Neural cell (in vitro differentiated cells): ENCODE data around the gene LIMS2.

ENCODE experiments used
- EP300 ChIP-seq: fragments of 450-650 bp; conservative IDR thresholded peaks from 2 replicates; pipeline ENCODE4 v1.6.1; 2014; ENCODE audit warnings: antibody characterized with exemption, mild to moderate bottlenecking, moderate library complexity; ENCODE audit not compliant: poor library complexity, severe bottlenecking
- MXI1 ChIP-seq: fragments of 450-650 bp; conservative IDR thresholded peaks from 2 replicates; pipeline ENCODE4 v1.6.1; 2014; ENCODE audit warnings: antibody characterized with exemption, mild to moderate bottlenecking; ENCODE audit not compliant: poor library complexity, severe bottlenecking
- POLR2AphosphoS5 ChIP-seq: IDR thresholded peaks from 2 replicates; pipeline ENCODE4 v1.6.1; 2012
- TAF1 ChIP-seq: IDR thresholded peaks from 2 replicates; pipeline ENCODE4 v1.6.1; 2012; ENCODE audit warnings: low read depth
- TF ChIP-seq, protein P1 (sequence below): fragments of 450-650 bp; IDR thresholded peaks from 2 replicates; pipeline ENCODE4 v1.5.1; 2014; ENCODE audit warnings: antibody characterized with exemption, mild to moderate bottlenecking, moderate library complexity; ENCODE audit not compliant: poor library complexity, severe bottlenecking
- TF ChIP-seq, protein P2 (sequence below): IDR thresholded peaks from 2 replicates; pipeline ENCODE4 v1.6.1; 2012; ENCODE audit warnings: borderline replicate concordance

DNA sequence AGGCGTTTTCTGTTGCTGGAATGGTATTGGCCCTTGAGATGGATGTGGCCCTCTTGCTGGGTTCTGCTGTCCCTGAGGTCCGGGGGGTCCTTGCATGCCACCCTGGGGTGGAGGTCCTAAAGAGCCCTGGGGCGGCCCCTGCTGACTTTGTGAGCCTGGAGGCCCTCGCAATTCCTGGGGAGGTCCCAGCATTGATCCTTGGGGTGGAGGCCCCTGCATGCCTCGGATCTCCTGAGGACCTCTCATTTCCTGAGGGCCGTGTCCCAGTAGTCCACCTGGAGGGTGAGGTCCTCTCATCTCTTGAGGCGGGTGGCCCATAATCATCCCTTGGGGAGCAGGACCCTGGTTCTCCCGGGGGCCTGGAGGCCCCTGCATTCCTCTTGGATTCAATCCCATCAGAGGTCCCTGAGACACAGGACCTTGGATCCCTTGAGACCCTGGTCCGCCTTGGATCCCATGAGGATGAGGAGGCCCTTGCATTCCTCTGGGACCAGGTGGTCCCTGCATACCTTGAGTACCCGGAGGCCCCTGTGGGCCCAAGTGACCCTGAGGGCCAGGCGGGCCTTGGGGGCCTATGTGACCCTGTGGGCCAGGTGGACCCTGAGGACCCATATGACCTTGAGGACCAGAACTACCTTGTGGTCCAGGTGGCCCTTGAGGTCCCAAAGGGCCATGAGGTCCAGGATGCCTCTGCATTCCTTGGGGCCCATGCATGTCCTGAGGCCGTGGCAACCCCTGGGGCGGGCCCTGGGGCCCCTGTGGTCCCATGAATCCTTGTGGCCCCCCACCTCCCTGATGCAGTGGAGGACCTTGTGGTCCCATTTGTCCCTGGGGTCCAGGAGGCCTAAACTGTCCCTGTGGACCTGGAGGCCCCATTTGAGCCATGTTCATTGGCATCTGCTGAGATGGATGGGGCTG, 44.2 kb upstream of the LIMS2 start:
- TF ChIP-seq, protein P1, sequence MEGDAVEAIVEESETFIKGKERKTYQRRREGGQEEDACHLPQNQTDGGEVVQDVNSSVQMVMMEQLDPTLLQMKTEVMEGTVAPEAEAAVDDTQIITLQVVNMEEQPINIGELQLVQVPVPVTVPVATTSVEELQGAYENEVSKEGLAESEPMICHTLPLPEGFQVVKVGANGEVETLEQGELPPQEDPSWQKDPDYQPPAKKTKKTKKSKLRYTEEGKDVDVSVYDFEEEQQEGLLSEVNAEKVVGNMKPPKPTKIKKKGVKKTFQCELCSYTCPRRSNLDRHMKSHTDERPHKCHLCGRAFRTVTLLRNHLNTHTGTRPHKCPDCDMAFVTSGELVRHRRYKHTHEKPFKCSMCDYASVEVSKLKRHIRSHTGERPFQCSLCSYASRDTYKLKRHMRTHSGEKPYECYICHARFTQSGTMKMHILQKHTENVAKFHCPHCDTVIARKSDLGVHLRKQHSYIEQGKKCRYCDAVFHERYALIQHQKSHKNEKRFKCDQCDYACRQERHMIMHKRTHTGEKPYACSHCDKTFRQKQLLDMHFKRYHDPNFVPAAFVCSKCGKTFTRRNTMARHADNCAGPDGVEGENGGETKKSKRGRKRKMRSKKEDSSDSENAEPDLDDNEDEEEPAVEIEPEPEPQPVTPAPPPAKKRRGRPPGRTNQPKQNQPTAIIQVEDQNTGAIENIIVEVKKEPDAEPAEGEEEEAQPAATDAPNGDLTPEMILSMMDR = no peak
- TF ChIP-seq MXI1 (no peak), POLR2AphosphoS5 (no peak), EP300 (no peak), TAF1 (no peak)
- TF ChIP-seq, protein P2, sequence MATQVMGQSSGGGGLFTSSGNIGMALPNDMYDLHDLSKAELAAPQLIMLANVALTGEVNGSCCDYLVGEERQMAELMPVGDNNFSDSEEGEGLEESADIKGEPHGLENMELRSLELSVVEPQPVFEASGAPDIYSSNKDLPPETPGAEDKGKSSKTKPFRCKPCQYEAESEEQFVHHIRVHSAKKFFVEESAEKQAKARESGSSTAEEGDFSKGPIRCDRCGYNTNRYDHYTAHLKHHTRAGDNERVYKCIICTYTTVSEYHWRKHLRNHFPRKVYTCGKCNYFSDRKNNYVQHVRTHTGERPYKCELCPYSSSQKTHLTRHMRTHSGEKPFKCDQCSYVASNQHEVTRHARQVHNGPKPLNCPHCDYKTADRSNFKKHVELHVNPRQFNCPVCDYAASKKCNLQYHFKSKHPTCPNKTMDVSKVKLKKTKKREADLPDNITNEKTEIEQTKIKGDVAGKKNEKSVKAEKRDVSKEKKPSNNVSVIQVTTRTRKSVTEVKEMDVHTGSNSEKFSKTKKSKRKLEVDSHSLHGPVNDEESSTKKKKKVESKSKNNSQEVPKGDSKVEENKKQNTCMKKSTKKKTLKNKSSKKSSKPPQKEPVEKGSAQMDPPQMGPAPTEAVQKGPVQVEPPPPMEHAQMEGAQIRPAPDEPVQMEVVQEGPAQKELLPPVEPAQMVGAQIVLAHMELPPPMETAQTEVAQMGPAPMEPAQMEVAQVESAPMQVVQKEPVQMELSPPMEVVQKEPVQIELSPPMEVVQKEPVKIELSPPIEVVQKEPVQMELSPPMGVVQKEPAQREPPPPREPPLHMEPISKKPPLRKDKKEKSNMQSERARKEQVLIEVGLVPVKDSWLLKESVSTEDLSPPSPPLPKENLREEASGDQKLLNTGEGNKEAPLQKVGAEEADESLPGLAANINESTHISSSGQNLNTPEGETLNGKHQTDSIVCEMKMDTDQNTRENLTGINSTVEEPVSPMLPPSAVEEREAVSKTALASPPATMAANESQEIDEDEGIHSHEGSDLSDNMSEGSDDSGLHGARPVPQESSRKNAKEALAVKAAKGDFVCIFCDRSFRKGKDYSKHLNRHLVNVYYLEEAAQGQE = no peak
